Nucleus accumbens (tissue), 56 donors: ENCODE measurements around the gene ZBTB20.

Experiments used
- DNase-seq, 56 donors: peaks; one replicate each; lab custom pipeline; 2025; lab: John Stamatoyannopoulos, UW

The ZBTB20 gene

DNA sequence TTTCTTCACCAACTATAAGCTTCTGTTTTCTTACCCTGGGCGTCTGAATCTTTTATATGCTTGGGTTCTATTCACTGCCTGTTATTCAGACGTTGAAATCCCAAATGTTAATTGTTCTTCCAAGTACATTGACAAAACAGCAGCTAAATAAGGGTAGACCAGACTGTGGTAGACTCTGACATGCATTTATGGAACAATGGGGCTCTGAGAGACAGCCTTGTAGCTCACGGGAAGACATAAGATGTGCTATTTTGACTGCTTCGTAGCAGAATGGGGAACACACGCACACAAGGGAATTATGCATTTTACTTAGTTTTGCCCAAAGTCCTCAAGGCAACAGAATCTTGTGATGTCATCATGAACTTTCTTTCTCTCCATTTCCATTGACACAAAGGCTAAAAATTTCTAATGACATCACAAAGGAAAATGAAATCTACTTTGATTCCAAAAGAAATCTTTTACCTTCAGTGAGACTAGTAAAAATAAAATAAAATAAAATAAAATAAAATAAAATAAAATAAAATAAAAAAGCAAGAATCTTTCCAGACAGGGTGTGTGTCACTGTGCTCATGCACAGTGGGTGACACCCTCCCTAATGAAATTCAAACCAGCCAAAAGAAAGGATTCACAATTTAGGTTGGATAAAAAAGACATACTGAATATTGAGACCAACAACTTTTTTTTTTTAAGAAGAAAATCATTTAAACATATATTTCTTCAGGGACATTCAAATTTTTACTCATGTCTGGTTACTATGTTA, 346.6 kb downstream of the ZBTB20 start:
- DNase-seq = no peak

DNA sequence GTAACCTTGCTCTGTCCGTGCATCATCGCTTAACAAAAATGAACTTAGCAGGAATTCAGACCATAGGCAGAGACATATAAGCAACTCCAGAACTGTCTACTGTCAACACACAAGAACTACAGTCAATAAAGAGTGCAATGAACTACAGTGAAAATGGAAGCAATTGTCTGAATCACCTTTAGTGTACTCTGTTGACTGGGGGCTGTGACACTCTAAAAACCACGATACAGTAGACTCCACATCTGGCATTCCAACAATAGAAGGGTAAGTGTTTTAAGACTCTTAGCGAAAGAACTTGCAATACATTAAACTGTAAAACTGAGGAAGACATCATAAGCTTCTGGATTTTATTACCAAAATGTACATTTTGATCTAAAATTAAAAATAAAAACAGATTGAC, 347.3 kb downstream of the ZBTB20 start:
- DNase-seq = no peak

DNA sequence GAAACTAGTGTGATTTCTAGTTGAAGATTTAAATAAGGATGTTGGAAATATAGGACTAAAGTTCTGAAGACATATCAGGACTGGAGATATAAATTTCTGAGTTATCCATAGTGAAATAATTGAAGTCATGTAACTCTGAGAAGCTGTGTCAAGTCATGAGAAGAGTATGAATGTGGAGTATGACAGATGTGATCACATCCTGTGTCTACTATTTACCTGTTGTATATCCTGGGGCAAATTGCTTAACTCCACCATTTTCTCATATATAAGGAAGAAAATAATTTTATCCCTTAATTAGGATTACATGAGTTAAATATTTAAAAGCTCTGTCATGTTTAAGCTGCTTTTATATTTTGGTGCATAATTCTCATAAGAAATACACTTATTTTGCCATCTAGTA, 350.3 kb downstream of the ZBTB20 start:
- DNase-seq = no peak

DNA sequence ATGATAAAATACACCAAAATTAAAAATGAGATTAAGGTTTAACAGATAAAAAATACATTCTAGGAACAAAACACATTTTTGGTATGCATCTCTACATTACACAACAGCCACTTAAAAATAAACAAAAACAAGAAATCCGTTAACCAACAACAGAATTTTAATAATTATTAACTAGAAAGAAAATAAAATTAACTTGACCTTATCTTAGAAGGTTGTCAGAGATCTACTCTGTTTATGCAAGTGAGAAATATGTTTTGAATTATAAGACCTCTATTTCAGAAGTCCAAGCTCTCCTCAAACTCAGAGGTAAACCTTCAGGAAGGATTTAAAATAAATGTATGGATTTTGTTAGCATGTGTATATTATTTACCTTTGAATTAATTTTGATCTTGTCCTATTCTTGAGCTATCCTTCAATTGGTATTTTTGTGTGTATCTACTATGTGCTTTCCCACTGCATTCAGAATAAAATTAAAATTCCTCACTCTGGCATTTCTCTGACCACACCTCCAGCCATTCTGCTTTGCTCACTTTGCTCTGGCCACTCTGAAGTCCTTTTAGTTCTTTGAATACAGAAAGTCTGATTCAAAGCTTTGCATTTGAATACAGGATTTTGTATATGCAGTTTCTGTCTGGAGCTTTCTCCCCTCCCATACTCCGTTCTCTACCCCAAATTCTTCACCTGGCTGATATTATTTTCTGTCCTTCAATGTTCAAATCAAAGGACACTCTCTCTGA, 352.0 kb downstream of the ZBTB20 start:
- DNase-seq = no peak

DNA sequence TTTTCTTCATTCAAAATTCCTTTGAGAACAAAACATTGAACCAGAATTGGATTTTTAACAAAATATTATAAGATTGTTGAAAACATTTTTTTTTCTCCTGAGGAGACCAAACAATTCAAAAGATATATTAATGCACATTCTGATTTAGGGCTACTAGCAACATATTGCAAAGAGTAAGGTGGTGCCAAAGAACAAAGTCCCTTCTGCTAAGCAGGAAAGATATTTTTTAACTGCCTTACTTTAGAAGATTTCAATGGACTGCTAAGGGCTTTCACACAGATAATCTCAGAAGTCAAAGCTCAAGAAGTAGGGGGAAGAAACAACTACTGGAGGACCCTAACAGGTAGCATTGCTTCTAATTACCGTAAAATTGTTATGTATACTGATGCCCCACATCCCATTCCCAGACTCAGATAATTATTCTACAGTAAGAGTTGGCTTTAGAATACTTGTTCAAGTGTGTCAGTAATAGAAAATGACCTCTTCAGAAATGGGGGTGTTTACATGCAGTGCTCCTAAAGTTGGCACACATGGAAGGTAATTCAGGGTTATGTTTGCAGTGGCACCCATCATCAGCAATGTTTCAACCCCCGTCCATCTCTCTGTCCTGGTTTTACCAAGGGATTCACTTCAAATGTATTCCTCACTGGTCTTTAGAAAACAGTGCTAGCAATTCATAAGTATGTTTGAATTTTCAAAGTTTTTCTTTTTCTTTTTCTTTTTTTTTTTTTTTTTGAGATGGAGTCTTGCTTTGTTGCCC, 354.7 kb downstream of the ZBTB20 start:
- no peak for DNase-seq

DNA sequence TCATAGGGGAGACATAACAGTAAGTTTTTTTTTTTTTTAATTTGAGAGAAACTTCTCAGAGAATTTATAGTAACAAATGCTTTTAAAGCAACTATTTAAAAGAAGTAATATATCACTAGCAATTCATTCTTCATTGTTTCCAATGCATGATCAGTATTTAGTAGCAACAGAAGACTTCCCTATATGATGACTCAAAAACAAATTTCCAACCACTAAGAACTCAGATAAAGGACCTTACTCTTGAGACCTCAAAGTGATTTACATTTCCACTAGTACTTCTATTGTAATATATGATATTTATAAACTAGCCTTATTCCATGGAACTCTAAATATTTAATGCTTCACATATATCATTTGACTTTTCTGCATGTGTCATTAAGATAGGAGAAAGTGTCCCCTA, 356.3 kb downstream of the ZBTB20 start:
- no peak for DNase-seq

DNA sequence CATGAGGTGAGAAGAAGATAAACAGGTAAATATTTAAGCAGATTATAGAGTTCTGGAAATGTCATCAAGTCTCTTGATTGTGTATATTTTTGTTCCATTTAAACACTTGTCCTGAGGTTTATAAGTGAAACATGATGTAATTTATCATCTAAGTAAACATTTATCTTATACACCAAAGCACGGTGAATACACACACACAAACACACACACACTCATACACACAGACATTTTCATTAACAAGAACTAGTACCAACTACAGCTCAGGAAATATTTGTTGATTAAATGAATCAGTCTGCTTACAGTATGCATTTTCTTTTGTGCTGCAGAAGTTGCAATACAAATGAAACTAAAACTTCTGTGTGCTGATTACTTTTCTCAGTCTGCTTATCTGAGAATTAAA, 357.3 kb downstream of the ZBTB20 start:
- no peak for DNase-seq

DNA sequence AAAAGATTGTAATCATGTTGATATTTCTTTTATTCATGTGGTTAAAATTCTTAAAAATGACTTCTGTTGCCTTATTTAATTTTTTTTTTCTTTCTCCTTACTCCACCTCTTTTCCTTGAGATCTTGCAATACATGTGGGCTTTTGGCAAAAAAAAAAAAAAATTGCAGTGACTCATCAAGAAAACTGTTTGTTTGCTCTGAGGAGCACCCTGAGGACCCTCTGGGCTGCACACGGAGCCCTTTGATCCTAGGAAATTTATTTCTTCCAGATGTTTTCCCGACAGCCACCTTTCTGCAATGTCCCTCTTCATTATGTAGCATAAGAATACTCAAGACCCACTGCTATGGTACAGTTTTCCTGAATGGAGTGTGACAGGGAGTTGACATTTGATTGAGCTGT, 371.7 kb downstream of the ZBTB20 start:
- DNase-seq = no peak

DNA sequence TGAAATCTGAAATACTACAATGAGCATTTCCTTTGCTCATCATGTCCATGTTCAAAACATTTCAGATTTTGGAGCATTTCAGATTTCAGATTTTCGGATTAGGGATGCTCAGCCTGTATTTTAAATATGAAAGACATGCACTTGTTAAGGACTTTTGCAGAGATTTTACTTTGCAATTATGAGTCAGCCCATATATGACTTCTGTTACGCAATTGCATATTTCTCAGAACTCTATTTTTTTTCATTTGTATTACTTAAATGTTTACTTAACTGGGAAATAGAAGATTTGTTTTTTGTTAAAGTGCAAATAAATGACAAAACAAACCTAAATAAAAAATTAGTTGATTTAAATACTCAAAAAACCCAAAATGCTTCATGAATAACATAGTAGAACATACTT, 376.2 kb downstream of the ZBTB20 start:
- no peak for DNase-seq

DNA sequence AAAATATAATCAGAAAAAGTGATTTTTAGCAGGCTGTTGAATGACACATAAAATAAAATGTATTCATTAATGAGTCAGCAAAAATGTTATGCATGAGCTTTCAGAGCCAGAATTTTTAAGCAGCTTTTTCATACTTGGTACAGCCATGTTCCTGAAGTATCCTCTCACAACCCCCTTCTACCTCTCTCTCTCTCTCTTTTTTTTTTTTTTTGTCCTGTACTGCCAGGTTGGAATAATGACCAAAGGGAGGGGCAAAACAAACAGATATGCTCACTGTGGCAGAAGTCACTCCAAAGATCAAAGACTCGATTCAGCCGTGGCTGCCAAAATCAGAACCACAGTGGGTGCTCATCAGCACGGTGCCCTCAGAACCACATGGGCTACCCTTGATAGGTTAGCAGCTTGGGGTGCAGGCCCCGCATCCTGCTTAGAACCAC, 383.0 kb downstream of the ZBTB20 start:
- no peak for DNase-seq

DNA sequence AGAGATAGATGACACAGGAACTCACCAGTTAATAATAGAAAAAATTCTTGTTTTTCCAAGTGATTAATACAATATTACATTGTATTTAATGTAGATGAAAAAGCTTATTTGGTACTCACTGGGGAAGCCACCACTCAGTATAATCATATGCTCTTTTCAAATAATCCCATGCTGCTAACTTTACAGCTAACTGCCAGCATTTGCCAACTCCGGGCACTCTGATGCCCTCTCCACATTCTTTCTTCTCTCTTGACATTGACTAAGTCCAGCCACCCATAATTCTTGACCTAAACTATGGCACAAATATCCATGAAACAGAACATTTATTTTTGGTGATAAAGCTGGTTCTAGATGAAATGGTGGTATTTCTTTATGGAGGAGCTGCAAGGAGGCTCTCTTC, 384.9 kb downstream of the ZBTB20 start:
- no peak for DNase-seq

DNA sequence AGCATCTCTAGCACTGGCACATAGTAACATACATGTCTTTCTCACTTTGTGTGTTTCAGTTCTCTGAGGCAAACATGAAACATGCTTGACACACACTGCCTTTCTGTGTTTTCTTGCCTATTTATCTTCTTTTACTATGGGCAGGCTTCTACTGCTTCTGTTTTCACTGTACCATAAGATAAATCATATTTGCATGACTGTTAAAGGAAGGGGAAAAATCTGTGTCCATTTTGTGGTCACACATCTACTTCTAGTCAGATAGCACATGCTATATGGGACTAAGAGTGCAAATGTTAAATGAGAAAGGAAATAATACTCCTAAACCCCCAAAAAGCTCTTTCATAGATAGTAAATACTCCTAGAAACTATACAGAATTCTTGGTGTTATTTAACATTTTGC, 386.4 kb downstream of the ZBTB20 start:
- DNase-seq = no peak

DNA sequence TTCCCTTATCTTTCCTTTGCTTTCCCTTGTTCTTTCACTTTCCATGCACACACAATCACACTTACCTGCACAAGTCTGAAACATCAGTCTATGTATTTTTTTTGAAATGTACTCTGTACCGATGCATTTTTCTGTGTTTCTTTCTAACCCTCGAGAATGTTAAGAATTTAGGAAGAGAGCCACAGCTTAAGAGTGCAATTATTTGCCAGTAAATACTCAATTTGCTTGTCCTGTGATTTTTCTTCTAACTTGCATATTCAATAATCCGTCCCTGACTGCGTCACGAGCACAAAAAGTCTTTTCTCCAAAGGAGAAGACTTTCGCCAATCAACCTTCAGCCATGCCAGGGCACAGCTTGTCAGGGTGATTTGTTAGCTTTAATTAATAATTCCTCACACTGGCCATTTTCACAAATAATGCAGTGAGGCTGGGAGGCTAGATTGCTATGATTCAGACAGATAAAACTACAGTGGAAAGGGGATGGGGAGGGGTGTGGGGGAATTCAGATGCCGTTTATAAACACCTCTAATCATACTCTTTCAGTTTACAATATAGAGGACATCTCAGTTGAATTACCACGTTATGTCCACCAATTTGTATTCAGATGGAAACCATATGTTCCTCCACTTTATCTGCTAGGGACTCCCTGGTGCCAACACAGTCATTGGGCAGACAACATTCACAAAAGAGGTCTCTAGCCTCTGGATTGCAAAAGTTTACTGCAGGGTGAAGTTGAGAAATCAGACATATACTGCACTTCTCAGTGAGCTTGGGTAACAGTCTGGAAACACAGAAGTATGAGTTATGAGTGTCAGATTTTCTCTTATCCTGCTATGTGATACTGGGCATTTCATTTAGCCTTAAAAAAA, 388.0 kb downstream of the ZBTB20 start:
- peak in 9 of 56 donors; percentile 2 to 19 (median 4) for DNase-seq

DNA sequence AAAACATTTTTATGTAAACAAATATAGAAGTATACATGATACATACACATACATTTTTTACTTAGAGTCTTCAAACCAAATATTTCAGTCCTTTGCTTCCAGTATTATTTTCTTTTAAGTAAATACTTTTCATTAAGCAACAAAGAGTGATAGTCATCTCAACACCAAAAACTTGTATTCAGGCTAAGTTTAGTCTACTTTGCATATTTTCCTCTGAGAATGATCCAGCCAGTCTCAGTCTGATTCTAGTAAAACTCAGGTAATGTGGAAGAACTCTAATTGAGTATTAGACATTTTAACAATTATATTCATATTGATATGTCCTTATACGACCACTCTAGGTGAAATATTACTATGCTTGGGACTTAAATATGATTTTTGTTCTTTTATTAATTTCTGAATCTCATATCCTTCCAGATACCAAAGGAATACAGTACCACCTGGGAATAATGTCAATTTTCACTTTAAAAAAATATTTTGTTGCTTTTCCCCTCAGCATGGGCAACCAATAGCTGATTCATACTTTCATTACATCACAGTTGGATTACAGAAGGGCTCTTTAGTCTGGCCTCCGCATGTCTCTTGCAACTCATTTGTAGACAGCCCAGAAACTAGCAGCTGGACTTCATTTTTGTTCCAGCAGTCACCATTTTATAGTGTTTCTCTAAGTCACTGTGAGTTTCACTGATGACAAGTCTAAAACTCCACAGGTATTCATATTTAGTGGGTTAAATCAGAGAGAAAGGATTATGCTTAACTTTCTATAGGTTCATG, 390.4 kb downstream of the ZBTB20 start:
- DNase-seq = peak in 3 of 56 donors; percentile 4 to 41 (median 14)

DNA sequence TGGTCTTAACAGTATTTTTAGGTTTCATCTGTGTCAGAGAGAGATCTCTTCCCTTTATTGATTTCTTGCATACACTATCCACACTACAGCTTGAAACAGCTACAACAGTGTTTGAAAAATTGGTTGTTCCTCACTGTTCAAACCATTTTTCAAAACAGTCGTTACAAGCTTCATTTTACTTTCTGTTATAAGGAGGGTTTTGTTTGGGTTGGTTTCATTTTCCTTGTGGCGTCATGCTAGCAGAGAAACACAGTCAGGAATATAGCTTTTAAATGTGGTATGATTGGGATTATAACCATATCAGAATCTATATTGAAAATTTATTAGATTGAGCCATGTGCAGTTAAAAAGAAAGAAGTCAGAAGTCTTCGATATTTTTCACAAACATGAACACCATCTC, 400.6 kb downstream of the ZBTB20 start:
- no peak for DNase-seq

DNA sequence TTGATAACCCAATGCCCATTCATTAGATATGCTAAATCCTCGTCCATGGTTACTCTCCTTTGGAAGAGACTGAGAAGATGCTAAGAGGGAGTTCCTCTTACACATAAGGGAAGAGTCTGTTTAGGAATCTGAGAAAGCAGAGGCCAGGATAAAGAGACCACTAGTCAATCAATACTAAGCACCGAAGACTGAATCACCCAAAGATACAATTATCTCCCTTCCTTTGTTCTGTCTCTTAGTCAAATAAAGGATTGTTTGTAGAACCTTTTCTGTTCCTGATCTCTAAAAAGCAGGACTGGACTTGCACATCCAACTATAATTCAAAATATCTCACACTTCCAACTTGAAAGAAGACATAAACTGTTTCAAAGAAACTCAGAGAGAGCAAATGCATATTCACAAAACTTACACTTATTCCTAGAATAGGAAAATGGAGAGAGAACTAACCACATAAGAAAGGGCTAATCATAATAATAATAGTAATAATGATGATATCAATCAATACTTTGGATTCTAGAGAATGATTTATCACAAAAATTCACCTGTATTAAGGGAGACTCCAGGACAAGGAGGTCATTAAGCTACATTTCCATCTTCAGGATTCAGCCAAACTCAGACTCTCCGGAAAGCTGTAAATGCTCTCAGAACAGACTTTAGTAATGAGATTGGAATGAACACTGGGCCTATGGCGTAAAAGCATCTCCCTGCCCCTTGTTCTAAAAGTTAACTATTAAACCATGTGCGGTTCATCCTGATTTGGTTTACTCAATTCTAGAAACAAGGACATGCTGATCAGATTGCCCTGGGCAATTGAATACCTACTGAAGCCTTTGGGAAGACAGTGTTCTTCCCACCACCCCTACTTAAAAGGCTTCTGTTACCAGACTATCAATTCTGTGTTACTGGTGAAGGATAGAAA, 401.5 kb downstream of the ZBTB20 start:
- DNase-seq = no peak

DNA sequence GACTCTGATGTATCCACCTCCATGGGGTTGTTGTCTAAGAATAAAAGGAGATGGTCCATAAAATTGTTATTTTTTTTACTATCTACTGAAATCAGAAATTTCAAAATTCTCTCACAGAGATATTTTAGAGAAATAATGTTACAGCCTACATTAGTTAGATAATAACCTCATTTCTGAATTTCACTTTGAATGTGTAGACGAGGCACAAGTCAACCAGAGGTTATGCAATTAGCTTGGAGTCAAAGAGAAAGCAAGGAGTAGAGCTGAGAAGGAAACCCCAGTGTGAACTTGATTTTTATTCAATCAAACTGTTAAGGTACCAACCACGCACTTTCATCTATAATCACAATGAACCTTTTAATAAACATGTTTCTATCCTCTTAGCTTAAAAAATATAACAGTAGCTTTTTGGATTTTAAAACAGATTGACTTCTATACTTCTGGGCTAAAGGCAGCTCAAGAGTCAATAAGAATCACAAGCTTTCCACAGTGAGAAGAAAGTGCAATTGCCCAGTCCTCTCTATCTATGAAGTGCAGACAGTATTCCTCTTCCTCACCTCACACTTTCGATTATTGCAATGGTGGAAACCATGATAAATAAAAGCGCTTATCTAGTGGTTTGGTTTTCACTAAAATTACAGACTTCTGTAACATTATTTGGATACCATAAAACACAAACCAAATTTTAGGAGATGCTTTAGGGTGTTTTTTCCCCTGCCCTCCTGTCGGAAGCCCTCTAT, 403.2 kb downstream of the ZBTB20 start:
- DNase-seq = no peak

DNA sequence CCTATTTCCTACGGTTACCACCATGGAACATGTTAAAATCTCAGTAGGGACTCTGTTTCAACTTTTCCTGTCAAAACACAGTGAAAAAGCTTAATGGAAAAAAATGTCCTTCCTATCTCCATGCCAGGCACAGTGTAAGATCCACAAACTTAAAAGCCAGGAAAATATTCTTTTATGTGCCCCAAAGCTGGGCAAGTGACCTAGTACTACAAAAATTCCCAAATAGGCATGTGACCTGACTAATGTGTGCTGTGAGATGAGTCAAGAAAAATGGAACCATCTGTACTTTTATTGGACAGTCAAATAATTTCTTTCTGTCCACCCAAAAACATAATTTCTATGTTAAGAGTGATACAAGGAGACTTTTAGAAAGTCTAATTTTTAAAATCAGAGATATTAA, 406.0 kb downstream of the ZBTB20 start:
- no peak for DNase-seq
